Liver (tissue), 3 donors: Measurements from ENCODE around the gene PARD6A.

Source experiments
- SP1 ChIP-seq: IDR thresholded peaks from 2 replicates; pipeline ENCODE4 v1.6.1; 2018; ENCODE audit warnings: antibody characterized with exemption, mild to moderate bottlenecking
- TF ChIP-seq, protein P1 (sequence below): fragments of 150-350 bp; IDR thresholded peaks from 2 replicates; pipeline ENCODE4 v1.5.1; 2017; ENCODE audit warnings: improper control_type of control experiment, low read depth, low read length; ENCODE audit not compliant: missing input control
- donor health status: healthy.
- donor health status: healthy.

DNA sequence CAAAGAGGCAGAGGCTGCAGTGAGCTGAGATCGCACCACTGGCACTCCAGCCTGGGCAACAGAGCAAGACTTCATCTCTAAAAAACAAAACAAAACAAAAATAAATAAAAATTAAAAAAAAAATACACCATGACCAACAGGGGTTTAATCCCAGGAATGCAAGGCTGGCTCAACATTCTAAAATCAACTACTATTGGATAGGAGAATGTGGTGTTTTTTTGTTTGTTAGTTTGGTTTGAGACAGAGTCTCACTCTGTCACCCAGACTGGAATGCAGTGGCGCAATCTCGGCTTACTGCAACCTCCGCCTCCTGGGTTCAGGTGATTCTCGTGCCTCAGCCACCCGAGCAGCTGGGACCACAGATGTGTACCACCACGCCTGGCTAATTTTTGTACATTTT is 38.5 kb downstream of the PARD6A start:
- TF ChIP-seq, protein P1, sequence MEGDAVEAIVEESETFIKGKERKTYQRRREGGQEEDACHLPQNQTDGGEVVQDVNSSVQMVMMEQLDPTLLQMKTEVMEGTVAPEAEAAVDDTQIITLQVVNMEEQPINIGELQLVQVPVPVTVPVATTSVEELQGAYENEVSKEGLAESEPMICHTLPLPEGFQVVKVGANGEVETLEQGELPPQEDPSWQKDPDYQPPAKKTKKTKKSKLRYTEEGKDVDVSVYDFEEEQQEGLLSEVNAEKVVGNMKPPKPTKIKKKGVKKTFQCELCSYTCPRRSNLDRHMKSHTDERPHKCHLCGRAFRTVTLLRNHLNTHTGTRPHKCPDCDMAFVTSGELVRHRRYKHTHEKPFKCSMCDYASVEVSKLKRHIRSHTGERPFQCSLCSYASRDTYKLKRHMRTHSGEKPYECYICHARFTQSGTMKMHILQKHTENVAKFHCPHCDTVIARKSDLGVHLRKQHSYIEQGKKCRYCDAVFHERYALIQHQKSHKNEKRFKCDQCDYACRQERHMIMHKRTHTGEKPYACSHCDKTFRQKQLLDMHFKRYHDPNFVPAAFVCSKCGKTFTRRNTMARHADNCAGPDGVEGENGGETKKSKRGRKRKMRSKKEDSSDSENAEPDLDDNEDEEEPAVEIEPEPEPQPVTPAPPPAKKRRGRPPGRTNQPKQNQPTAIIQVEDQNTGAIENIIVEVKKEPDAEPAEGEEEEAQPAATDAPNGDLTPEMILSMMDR: no peak
- no peak for TF ChIP-seq SP1
